ENCODE data around the gene CEP135.

Gene CEP135

GRCh38 chr4:56007154-56007553 is 58.4 kb downstream of the CEP135 start:
- TF ChIP-seq POLR2A (IDR thresholded peaks at IDR 0.05; ENCODE audit: low read length) (no peak), GATA1 (IDR thresholded peaks at IDR 0.05; ENCODE audit: low read depth, low read length) (no peak)
- DNase-seq = no peak

- TF ChIP-seq GATA1 (IDR thresholded peaks at IDR 0.05; ENCODE audit: low read depth, low read length) = no peak
- TF ChIP-seq POLR2A (IDR thresholded peaks at IDR 0.05; ENCODE audit: low read length) = no peak
- DNase-seq = no peak
Observed at GRCh38 chr4:56008206-56008605, 59.5 kb downstream of the CEP135 start.

GRCh38 chr4:56026596-56026995 is 77.9 kb downstream of the CEP135 start:
- TF ChIP-seq GATA1 (IDR thresholded peaks at IDR 0.05; ENCODE audit: low read depth, low read length) (no peak), POLR2A (IDR thresholded peaks at IDR 0.05; ENCODE audit: low read length) (no peak)
- DNase-seq = no peak

- TF ChIP-seq POLR2A (IDR thresholded peaks at IDR 0.05; ENCODE audit: low read length) = no peak
- no peak for TF ChIP-seq GATA1 (IDR thresholded peaks at IDR 0.05; ENCODE audit: low read depth, low read length)
- no peak for DNase-seq
Observed at GRCh38 chr4:56028165-56028564, 79.4 kb downstream of the CEP135 start.

- TF ChIP-seq POLR2A (IDR thresholded peaks at IDR 0.05; ENCODE audit: low read length) (no peak), GATA1 (IDR thresholded peaks at IDR 0.05; ENCODE audit: low read depth, low read length) (no peak)
- DNase-seq = no peak
Observed at GRCh38 chr4:56038487-56039162, 89.9 kb downstream of the CEP135 start.

- TF ChIP-seq POLR2A (IDR thresholded peaks at IDR 0.05; ENCODE audit: low read length) = no peak
- TF ChIP-seq GATA1 (IDR thresholded peaks at IDR 0.05; ENCODE audit: low read depth, low read length) = no peak
- no peak for DNase-seq
Observed at GRCh38 chr4:56040842-56041241, 92.1 kb downstream of the CEP135 start.

GRCh38 chr4:56042225-56042624 is 93.5 kb downstream of the CEP135 start:
- TF ChIP-seq GATA1 (IDR thresholded peaks at IDR 0.05; ENCODE audit: low read depth, low read length) (no peak), POLR2A (IDR thresholded peaks at IDR 0.05; ENCODE audit: low read length) (no peak)
- no peak for DNase-seq

- no peak for DNase-seq
- no peak for TF ChIP-seq POLR2A (IDR thresholded peaks at IDR 0.05; ENCODE audit: low read length)
- TF ChIP-seq GATA1 (IDR thresholded peaks at IDR 0.05; ENCODE audit: low read depth, low read length) = no peak
Observed at GRCh38 chr4:56048383-56048701, 99.6 kb downstream of the CEP135 start.

- DNase-seq = peak; percentile 86 to 90
- peak; percentile 57 for TF ChIP-seq POLR2A (IDR thresholded peaks at IDR 0.05; ENCODE audit: low read length)
- no peak for TF ChIP-seq GATA1 (IDR thresholded peaks at IDR 0.05; ENCODE audit: low read depth, low read length)
Observed at GRCh38 chr4:56048702-56049431, 100.1 kb downstream of the CEP135 start.

- DNase-seq = peak; percentile 23 to 41
- no peak for TF ChIP-seq GATA1 (IDR thresholded peaks at IDR 0.05; ENCODE audit: low read depth, low read length)
- no peak for TF ChIP-seq POLR2A (IDR thresholded peaks at IDR 0.05; ENCODE audit: low read length)
Observed at GRCh38 chr4:56050625-56051024, 101.9 kb downstream of the CEP135 start.

- TF ChIP-seq POLR2A (IDR thresholded peaks at IDR 0.05; ENCODE audit: low read length) = no peak
- TF ChIP-seq GATA1 (IDR thresholded peaks at IDR 0.05; ENCODE audit: low read depth, low read length) = no peak
- DNase-seq = peak; percentile 23 to 43
Observed at GRCh38 chr4:56051029-56051709, 102.4 kb downstream of the CEP135 start.

- TF ChIP-seq POLR2A (IDR thresholded peaks at IDR 0.05; ENCODE audit: low read length) = no peak
- TF ChIP-seq GATA1 (IDR thresholded peaks at IDR 0.05; ENCODE audit: low read depth, low read length) = no peak
- DNase-seq = no peak
Observed at GRCh38 chr4:56051710-56052075, 102.9 kb downstream of the CEP135 start.

- peak; percentile 52 to 54 for DNase-seq
- TF ChIP-seq GATA1 (IDR thresholded peaks at IDR 0.05; ENCODE audit: low read depth, low read length) (no peak), POLR2A (IDR thresholded peaks at IDR 0.05; ENCODE audit: low read length) (no peak)
Observed at GRCh38 chr4:56052481-56052880, 103.7 kb downstream of the CEP135 start.

- peak in 1 of 2 experiments; percentile 46 for DNase-seq
- TF ChIP-seq POLR2A (IDR thresholded peaks at IDR 0.05; ENCODE audit: low read length) = no peak
- TF ChIP-seq GATA1 (IDR thresholded peaks at IDR 0.05; ENCODE audit: low read depth, low read length) = no peak
Observed at GRCh38 chr4:56052966-56053365, 104.2 kb downstream of the CEP135 start.

All from erythroblast (primary cell).